CD4-positive, alpha-beta T cell (primary cell): ENCODE data around the gene HOOK2. TPM values are rescaled to one million over a fixed set of nuclear protein-coding genes. Genes with fewer than 3 reads are reported as not detected.

Experiments
- ATAC-seq: fragments of 200-7000 bp; cut with Tn5 transposase; one replicate; pipeline ENCODE4 v1.10.0; 2022; ENCODE audit warnings: mild to moderate bottlenecking; ENCODE audit not compliant: poor library complexity
- CTCF ChIA-PET: fragments of 350-600 bp; sonication (Branson Sonifier 250); formaldehyde crosslinking; loops from one replicate; lab custom pipeline; 2021; ENCODE audit warnings: antibody characterized with exemption, inconsistent platforms; lab: Charles Lee
- POLR2A ChIA-PET: fragments of 350-600 bp; sonication (Branson Sonifier 250); formaldehyde crosslinking; loops from one replicate; lab custom pipeline; 2021; ENCODE audit warnings: antibody characterized with exemption, inconsistent platforms; lab: Charles Lee
- DNase-seq, 14 experiments: peaks; one replicate each; pipeline ENCODE4 v3.0.0-alpha.2; 2013 to 2020; ENCODE audit warnings: mixed read lengths in 2 of 14
- H3K27ac ChIP-seq, 2 donors: one replicate each; pipeline versions ENCODE4 v1.5.1 to v1.7.0; 2013; ENCODE audit warnings: low read length in 2 of 2, low read depth in 1 of 2, mild to moderate bottlenecking in 1 of 2
- H3K27me3 ChIP-seq, 2 experiments: 1 replicate in 1 of 2; 2 replicates in 1 of 2; pipeline versions ENCODE4 v1.6.1 to v1.7.0; 2013; ENCODE audit warnings: low read length in 2 of 2, control low read depth in 1 of 2, mild to moderate bottlenecking in 1 of 2, moderate library complexity in 1 of 2; ENCODE audit not compliant: insufficient read depth in 2 of 2, control insufficient read depth in 1 of 2
- H3K36me3 ChIP-seq: one replicate; pipeline ENCODE4 v1.6.1; 2013; ENCODE audit warnings: low read length, control low read depth; ENCODE audit not compliant: insufficient read depth
- H3K4me1 ChIP-seq: one replicate; pipeline ENCODE4 v1.6.1; 2013; ENCODE audit warnings: low read length, control low read depth; ENCODE audit not compliant: insufficient read depth
- H3K4me3 ChIP-seq: one replicate; pipeline ENCODE4 v1.5.1; 2013; ENCODE audit warnings: mild to moderate bottlenecking, low read length, moderate library complexity
- H3K9me3 ChIP-seq, 2 experiments: 1 replicate in 1 of 2; 2 replicates in 1 of 2; pipeline versions ENCODE4 v1.6.1 to v1.7.0; 2013; ENCODE audit warnings: low read length in 2 of 2, mild to moderate bottlenecking in 2 of 2, control low read depth in 1 of 2, moderate library complexity in 1 of 2; ENCODE audit not compliant: control insufficient read depth in 1 of 2, insufficient read depth in 1 of 2
- H3K27ac Mint-ChIP-seq: one replicate; pipeline ENCODE4 v1.8.0; 2020; ENCODE audit warnings: mixed read lengths
- H3K27me3 Mint-ChIP-seq: one replicate; pipeline ENCODE4 v1.8.0; 2021; ENCODE audit warnings: mixed read lengths
- H3K36me3 Mint-ChIP-seq: one replicate; pipeline ENCODE4 v1.8.0; 2021; ENCODE audit warnings: low read depth, mixed read lengths
- H3K4me1 Mint-ChIP-seq: one replicate; pipeline ENCODE4 v1.8.0; 2021; ENCODE audit warnings: low read depth, mixed read lengths
- H3K4me3 Mint-ChIP-seq: one replicate; pipeline ENCODE4 v1.8.0; 2020; ENCODE audit warnings: mild to moderate bottlenecking, mixed read lengths
- H3K9me3 Mint-ChIP-seq: one replicate; pipeline ENCODE4 v1.8.0; 2020; ENCODE audit warnings: mixed read lengths
- CTCF ChIP-seq: fragments of 200-600 bp; IDR thresholded peaks from one replicate; pipeline ENCODE4 v1.8.0; 2022; ENCODE audit warnings: antibody characterized with exemption, mild to moderate bottlenecking
- intact Hi-C, 2 experiments: fragments of 100-400 bp; cut with DNase I in 1 of 2; cut with micrococcal nuclease in 1 of 2; formaldehyde crosslinking; loops; one replicate each; pipeline versions ENCODE4 v1.15.1 to v1.9.0; 2023 to 2025; cut with DNase I, micrococcal nuclease
- total RNA-seq, 174 experiments: library from RNA in 2 of 174; stranded (reverse) in 2 of 174; gene quantifications; one replicate each; pipeline ENCODE4 v1.2.3 and lab custom pipeline; 2021 to 2026

HOOK2 gene
- total RNA-seq, 2 experiments from 2014 or later = 14.8 to 17.0 TPM

- Mint-ChIP-seq H3K9me3 (no peaks in the 10 kb centered on the region), H3K27me3 (no peaks in the 10 kb centered on the region), H3K4me1 (peaks cover 39% of the 10 kb centered on the region), H3K36me3 (no peaks in the 10 kb centered on the region), H3K27ac (no peak overlapping the region), H3K4me3 (peak overlapping the region; percentile 92)
- H3K27me3 ChIP-seq = no peaks in the 10 kb centered on the region
- H3K4me3 ChIP-seq = peak overlapping the region; percentile 61
- no peaks in the 10 kb centered on the region for H3K36me3 ChIP-seq
- peak in 12 of 14 experiments; percentile 89 to 99 (median 94) for DNase-seq
- ChIA-PET CTCF (interaction anchor here (0.7 to 2.1 kb wide), 6 partner anchors 9 to 183 kb away, joined by 3 to 16 read pairs (median 7); partner anchors contain the start of genes JUNB and SYCE2), POLR2A (interaction anchor here (0.7 to 3.9 kb wide), 14 partner anchors 9 to 322 kb away, joined by 3 to 348 read pairs (median 4); partner anchors contain the start of genes CALR, JUNB, PRDX2 and RNASEH2A)
- no peak for TF ChIP-seq CTCF
- ATAC-seq = peak; percentile 54
- H3K27ac ChIP-seq = peak overlapping the region; percentile 91 to 98
- peaks cover 83% of the 10 kb centered on the region for H3K4me1 ChIP-seq
- H3K9me3 ChIP-seq = no peaks in the 10 kb centered on the region
- intact Hi-C loops = loop anchor here (1.0 to 10.0 kb wide), 3 partner anchors 11 to 370 kb away; partner anchors contain the start of genes CALR (in 1 of the 2) and FARSA (in 1 of the 2)
These were observed 7.3 kb upstream of the HOOK2 start for GRCh38 chr19:12782424-12783290.

GRCh38 chr19:12782174-12782423 is 6.7 kb upstream of the HOOK2 start:
- no peaks in the 10 kb centered on the region for H3K9me3 ChIP-seq
- H3K27me3 Mint-ChIP-seq = no peaks in the 10 kb centered on the region
- no peaks in the 10 kb centered on the region for H3K36me3 ChIP-seq
- peak overlapping the region; percentile 61 for H3K4me3 ChIP-seq
- ChIA-PET CTCF (interaction anchor here (0.7 to 2.1 kb wide), 5 partner anchors 10 to 184 kb away, joined by 3 to 16 read pairs (median 10); partner anchors contain the start of genes JUNB and SYCE2), POLR2A (interaction anchor here (0.7 to 3.9 kb wide), 13 partner anchors 11 to 322 kb away, joined by 3 to 348 read pairs (median 4); partner anchors contain the start of genes CALR, JUNB, PRDX2 and RNASEH2A)
- ATAC-seq (peak; percentile 75), DNase-seq (peak in 2 of 14 experiments; percentile 90 to 99)
- no peaks in the 10 kb centered on the region for H3K36me3 Mint-ChIP-seq
- intact Hi-C loops = loop anchor here (1.0 to 10.0 kb wide), 3 partner anchors 11 to 371 kb away; partner anchors contain the start of genes CALR (in 1 of the 2) and FARSA (in 1 of the 2)
- H3K4me1 Mint-ChIP-seq = peaks cover 44% of the 10 kb centered on the region
- peak overlapping the region; percentile 92 for H3K4me3 Mint-ChIP-seq
- no peak for TF ChIP-seq CTCF
- H3K9me3 Mint-ChIP-seq = no peaks in the 10 kb centered on the region
- H3K4me1 ChIP-seq = peaks cover 87% of the 10 kb centered on the region
- H3K27me3 ChIP-seq = no peaks in the 10 kb centered on the region
- H3K27ac Mint-ChIP-seq = no peak overlapping the region
- H3K27ac ChIP-seq = peak overlapping the region; percentile 83 to 86

GRCh38 chr19:12779162-12779993 is 4.0 kb upstream of the HOOK2 start:
- DNase-seq = peak in 2 of 14 experiments; percentile 23 to 44
- Histone ChIP-seq H3K4me3 (no peak overlapping the region), H3K27me3 (no peaks in the 10 kb centered on the region), H3K9me3 (no peaks in the 10 kb centered on the region), H3K36me3 (no peaks in the 10 kb centered on the region), H3K27ac (no peak overlapping the region), H3K4me1 (peaks cover 82% of the 10 kb centered on the region)
- peaks cover 45% of the 10 kb centered on the region for H3K4me1 Mint-ChIP-seq
- H3K27ac Mint-ChIP-seq = peak overlapping the region; percentile 94
- CTCF ChIA-PET = interaction anchor here (1.1 to 6.5 kb wide), 3 partner anchors 13 to 68 kb away, joined by 3 to 178 read pairs (median 8); partner anchors contain the start of gene JUNB
- ATAC-seq = no peak
- no peaks in the 10 kb centered on the region for H3K27me3 Mint-ChIP-seq
- H3K9me3 Mint-ChIP-seq = no peaks in the 10 kb centered on the region
- POLR2A ChIA-PET = interaction anchor here (1.3 to 8.4 kb wide), 5 partner anchors 8 to 43 kb away, joined by 6 to 301 read pairs (median 9); partner anchors contain the start of genes GET3, JUNB, PRDX2 and THSD8
- peak overlapping the region; percentile 60 for H3K4me3 Mint-ChIP-seq
- no peaks in the 10 kb centered on the region for H3K36me3 Mint-ChIP-seq
- intact Hi-C loops = no loop called here
- TF ChIP-seq CTCF = no peak
